Brain microvascular endothelial cell (primary cell): ENCODE measurements around the gene SYTL1.
A peak's percentile ranks its signal among the peaks of the same experiment; 100 is the strongest.

ENCODE experiments used
- DNase-seq: peaks from one replicate; pipeline ENCODE4 v3.0.0-alpha.2; 2020
- H3K27ac ChIP-seq: fragments of 250-450 bp; sonication (Bioruptor Pico); 2 replicates; pipeline ENCODE4 v1.5.1; 2020; ENCODE audit warnings: mild to moderate bottlenecking, moderate library complexity
- H3K27me3 ChIP-seq: fragments of 250-450 bp; sonication (Bioruptor Pico); replicated peaks from 2 replicates; pipeline ENCODE4 v1.5.1; 2020; ENCODE audit warnings: mild to moderate bottlenecking
- H3K36me3 ChIP-seq: fragments of 250-450 bp; sonication (Bioruptor Pico); replicated peaks from 2 replicates; pipeline ENCODE4 v1.5.1; 2020; ENCODE audit warnings: mild to moderate bottlenecking
- H3K4me3 ChIP-seq: 2 replicates; pipeline ENCODE4 v1.5.1; 2011; ENCODE audit warnings: low read depth, mild to moderate bottlenecking, control low read depth, low read length, moderate library complexity
- in situ Hi-C: cut with HindIII; loops from 2 replicates; pipeline ENCODE4 v1.10.0; 2017; ENCODE audit warnings: low sequenced_read_pairs, low pct_ligation_motif_present
- TF ChIP-seq, protein P1 (sequence below): IDR thresholded peaks from 2 replicates; pipeline ENCODE4 v1.5.1; 2011; ENCODE audit warnings: low read depth, mild to moderate bottlenecking, moderate library complexity, low read length, control low read depth, inconsistent platforms; ENCODE audit errors: missing control alignments

The SYTL1 gene

DNA sequence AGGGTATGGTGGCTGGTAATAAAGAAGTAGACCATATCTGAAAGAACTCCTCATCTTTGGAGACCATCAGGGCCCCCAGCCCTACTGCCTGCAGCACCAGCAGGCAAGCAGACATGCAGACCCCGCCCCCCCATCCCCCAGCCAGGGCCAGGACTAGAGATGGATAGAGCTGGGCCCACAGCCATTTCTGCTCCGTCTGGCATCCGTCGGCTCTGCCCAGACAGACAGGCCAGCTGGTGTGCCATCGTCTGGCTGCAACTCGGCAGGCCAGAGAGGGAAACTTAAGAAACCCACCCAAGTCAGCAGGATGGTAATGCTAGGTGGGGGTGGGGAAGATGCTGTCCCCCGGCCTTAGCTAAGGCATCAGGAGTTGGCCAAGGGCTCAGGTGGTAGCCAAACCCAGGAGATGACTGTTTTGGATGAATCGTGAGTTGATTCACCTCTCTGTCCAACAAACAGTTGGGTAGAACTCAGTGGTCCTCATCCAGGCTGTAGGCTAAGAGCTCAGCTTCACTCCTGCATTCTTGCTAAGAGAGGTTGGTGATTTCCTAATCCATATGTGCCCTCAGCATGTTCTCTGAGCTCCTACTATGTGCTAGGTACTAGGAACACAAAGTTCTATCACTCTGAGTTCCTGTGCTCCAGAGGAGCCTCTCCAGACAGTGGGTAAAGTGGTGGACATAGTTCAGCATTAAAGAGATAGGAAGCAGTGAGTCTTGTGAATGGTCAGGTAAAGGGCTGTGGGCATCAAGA, 43.0 kb upstream of the SYTL1 start:
- peak overlapping the region; percentile 87 for H3K27ac ChIP-seq
- in situ Hi-C loops = no loop called here
- H3K36me3 ChIP-seq = peaks cover 7% of the 10 kb centered on the region
- TF ChIP-seq, protein P1, sequence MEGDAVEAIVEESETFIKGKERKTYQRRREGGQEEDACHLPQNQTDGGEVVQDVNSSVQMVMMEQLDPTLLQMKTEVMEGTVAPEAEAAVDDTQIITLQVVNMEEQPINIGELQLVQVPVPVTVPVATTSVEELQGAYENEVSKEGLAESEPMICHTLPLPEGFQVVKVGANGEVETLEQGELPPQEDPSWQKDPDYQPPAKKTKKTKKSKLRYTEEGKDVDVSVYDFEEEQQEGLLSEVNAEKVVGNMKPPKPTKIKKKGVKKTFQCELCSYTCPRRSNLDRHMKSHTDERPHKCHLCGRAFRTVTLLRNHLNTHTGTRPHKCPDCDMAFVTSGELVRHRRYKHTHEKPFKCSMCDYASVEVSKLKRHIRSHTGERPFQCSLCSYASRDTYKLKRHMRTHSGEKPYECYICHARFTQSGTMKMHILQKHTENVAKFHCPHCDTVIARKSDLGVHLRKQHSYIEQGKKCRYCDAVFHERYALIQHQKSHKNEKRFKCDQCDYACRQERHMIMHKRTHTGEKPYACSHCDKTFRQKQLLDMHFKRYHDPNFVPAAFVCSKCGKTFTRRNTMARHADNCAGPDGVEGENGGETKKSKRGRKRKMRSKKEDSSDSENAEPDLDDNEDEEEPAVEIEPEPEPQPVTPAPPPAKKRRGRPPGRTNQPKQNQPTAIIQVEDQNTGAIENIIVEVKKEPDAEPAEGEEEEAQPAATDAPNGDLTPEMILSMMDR = no peak
- H3K4me3 ChIP-seq = no peak overlapping the region
- DNase-seq = no peak
- no peaks in the 10 kb centered on the region for H3K27me3 ChIP-seq

DNA sequence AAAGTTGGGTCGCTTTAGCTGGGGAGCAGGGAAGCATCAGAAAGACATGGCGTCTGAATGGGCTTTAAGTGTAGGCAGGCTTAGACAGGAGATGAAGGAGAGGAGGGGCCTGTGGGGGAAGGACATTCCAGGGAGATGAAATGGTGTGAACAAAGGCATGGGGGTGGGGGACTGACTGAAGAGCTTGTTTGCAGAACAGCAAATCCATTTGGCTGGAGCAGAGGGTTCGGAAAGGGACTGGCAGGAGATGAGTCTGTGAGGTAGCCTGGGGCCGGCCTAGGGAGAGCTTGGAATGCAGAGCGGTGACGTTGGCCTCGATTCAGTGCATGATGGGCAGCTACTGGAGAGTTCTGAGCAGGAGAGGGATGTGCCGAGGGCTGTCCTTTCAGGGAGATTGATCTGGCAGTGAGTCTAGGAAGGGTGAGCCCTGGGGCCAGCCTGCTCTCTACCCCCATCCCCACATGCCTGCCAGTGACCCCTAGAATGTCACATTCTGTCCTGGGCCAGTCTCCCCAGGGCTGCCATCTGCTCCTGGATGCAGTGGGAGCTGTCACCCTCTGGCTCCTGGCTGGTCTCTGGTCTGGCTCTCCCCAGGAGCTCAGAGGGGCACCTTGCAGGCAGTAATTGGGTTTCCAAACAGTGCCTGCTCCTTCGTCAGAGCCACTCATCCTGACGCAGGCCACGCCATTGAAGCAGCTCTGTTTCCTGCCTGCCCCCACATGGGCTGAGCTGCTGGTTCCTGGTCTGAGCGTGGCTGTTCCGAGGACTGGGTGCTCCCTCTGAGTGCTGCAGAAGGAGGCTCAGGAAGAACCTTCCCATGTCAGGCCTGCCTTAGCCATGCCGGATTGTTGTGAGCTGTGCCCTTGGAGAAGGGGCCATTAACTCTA, 42.2 kb upstream of the SYTL1 start:
- H3K27ac ChIP-seq = peak overlapping the region; percentile 87

GRCh38 chr1:27300341-27301051, 41.3 kb upstream of the SYTL1 start:
- in situ Hi-C loops = no loop called here
- Histone ChIP-seq H3K36me3 (no peaks in the 10 kb centered on the region), H3K27me3 (no peaks in the 10 kb centered on the region), H3K27ac (peak overlapping the region; percentile 87), H3K4me3 (no peak overlapping the region)
- TF ChIP-seq, protein P1 = peak; percentile 98
- DNase-seq = peak; percentile 87

More for the DNA sequence above, 42.2 kb upstream of the SYTL1 start:
- DNase-seq = peak; percentile 99
- H3K27me3 ChIP-seq = no peaks in the 10 kb centered on the region
- H3K36me3 ChIP-seq = peaks cover under 1% of the 10 kb centered on the region
- in situ Hi-C loops = no loop called here
- H3K4me3 ChIP-seq = no peak overlapping the region
- TF ChIP-seq, protein P1 = no peak

- in situ Hi-C loops = no loop called here
- no peak for DNase-seq
- TF ChIP-seq, protein P1 = no peak
- no peaks in the 10 kb centered on the region for H3K27me3 ChIP-seq
- no peaks in the 10 kb centered on the region for H3K36me3 ChIP-seq
- no peak overlapping the region for H3K4me3 ChIP-seq
- H3K27ac ChIP-seq = peak overlapping the region; percentile 21
Observed at GRCh38 chr1:27301052-27301422, 40.8 kb upstream of the SYTL1 start.

DNA sequence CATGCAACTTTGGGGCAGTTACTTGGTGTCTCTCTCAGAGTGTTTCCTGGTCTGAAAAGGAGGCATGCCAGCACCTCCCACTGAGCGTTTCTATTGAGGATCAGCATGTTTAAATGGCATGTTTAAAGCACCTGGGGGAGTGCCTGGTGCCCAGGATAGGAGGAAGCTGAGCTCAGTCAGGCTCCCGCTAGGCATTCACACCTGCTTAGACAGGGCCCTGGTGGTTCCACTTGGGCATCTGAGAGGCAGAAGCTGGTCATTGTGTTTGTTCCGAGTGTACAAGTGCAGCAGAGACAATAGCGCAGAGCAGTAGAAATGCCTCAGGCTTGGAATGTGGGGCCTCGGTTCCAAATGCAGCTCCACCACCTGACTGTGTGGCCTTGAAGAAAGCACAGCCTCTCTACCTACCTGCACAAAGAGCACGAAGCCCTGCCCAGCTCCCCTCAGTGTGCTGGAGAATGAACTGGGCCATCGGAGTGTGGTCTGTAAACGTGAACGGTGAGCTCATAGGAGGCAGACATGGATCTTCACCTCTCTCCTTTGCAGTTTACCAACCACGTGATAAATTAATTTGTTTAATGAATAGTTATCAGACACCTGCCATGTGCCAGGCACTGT, 40.1 kb upstream of the SYTL1 start:
- TF ChIP-seq, protein P1 = no peak
- H3K27me3 ChIP-seq = no peaks in the 10 kb centered on the region
- no peaks in the 10 kb centered on the region for H3K36me3 ChIP-seq
- no peak overlapping the region for H3K4me3 ChIP-seq
- in situ Hi-C loops = no loop called here
- no peak for DNase-seq
- H3K27ac ChIP-seq = no peak overlapping the region
